ENCODE results near the gene THBD.
A peak's percentile ranks its signal among the peaks of the same experiment; 100 is the strongest.

THBD gene

DNA sequence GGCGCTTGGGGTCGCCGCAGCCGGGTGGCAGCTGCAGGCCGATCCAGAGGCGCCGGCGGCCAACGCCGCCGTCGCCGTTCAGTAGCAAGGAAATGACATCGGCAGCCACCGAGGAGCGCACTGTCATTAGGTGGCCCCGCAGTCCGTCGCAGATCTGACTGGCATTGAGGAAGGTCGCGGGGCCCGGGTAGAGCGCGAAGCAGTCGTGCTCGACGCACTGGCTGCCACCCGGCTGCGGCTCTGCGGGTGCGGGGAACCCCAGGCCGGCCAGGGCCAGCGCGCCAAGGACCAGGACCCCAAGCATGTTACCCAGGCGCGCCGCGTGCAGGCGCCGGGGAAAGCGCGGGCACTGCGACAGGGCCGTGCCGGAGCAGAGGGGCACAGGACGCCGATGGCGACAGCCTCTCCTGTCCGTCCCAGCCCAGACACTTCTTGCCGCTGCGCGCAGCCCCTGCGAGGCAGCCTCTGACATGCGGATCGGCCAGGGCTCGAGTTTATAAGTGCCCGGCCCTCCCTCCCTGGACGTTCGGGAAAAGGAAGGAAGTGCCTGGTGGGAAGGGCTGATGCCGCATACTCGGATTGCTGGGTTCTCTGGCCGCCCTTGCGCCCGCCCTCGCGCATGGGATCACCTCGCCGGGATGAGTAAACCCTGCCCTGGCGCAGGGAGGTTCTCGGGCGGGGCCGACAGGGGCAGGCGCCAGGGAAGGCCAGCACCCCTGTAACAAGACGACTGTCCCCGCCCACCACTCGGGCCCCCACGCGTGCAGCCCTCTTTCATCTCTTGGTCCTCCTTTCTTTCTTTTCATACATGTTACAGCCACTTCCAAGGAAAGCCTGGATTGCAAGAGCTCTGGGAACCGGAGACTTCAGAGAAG, at the start of gene THBD:
THBD (minus strand) TSS at position 472 of the 875 bp plus-strand sequence; CDS start at position 304, 168 bp downstream.
- DNase-seq (ENCODE audit: low read depth in 3 of 3): no peak

DNA sequence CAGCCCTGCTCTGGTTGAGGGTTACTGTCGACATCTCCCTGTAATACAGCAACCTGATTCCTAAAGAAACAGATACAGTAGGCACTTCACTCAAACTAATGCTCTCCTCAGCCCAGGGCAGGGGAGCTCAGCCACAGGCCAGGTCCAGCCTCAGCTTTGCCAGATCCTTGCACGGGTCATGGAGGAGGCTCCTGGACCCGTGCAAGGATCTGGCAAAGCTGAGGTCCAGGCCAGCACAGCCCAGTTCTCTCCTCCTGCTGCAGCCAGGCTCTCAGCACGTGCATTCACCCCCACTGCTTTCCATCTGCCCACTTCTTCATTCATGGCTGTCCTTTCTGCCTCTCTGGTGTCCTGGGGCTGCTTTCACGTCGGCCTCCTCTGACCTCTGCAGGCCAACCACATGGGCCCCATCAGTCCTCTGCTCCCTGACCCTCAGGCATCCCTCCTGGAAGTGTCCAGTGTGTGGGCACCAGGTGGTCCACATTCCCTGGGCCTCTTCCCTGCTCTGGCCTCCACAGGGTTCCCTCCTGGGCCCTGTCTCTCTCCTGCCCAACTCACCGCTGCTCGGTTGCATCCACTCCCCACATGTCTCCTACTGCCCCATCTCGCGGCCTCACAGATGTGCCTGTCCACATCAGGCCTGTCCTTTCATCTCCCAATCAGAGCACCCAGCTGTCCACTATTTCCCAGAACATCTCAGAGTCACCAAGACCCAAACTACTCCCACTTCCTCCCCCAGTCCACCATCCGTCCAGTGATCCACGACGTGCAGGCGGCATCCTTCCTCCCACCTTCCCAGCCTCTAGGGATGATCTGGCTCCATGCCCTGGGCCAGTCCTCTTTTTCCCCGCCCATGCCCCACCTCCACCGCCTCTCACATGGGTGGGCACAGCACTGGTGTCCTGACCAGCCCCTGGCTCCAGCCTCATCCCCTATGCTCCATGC, 48.4 kb upstream of the THBD start:
- DNase-seq (ENCODE audit: low read depth in 3 of 3): no peak

DNA sequence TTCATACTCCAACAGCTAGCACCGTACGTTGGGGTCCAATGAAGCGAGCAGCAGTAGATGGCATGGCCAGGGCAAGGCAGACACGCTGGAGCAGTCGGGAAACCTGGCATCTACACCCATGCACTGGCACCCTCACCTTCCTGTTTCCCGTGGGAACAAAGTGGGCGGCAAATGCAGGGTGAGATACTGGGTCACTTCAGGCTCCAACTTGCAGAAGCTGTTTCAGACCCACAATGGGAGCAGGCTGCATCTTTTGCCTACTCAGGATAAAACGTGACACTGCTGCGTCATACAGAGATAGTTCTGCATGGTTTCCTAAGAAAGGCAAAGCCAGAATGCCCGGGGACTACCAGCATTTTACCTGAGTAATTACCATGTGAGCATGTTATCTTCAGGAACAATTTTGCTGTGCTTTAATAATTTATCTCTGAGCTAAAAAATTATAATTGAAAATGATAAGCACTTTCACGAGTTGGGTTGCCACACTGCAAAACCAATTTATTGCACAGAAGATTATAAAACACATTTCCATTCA, 47.6 kb upstream of the THBD start:
- no peak for DNase-seq (ENCODE audit: low read depth in 3 of 3)

DNA sequence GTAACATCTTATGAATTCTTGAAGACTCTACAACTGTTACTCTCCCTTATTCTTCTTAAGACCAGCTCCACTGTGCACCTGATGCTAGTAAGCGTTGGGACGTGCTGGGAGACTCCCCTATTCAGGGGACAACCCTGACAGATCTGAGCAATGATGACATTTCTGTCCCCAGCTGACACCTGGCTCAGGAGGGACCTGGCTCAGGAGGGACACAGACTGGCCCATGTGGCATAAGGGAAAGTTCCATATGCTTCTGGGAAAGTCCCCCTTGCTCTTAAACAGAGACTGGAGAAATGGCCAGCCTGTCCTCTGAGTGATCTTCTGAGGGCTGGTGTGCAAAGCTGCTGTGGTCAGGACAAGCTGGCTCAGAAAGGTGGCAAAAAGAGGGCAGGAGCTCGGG, 46.6 kb upstream of the THBD start:
- DNase-seq (ENCODE audit: low read depth in 3 of 3): no peak

GRCh38 chr20:23095499-23095898, 46.0 kb upstream of the THBD start:
- DNase-seq (ENCODE audit: low read depth in 3 of 3): no peak

DNA sequence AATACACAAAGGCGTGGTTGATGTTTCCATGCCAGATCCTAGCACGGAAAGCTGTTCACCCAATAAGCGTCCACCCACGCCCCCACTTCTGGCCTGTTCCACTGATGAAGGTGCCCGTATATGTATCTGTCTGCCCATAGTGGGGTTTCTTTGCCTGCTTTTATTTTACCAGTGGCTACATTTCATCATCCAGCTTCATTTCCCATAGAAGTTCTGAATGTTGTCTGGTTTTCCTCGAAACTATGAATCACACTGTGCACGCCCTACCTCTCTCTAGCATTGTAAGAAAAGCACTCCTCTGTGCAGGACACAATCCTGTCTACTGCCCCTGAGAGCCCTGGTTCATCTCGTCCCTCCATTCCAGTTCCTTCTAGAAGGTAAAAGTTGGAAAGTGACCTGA, 45.5 kb upstream of the THBD start:
- DNase-seq (ENCODE audit: low read depth in 3 of 3): no peak

GRCh38 chr20:23094213-23094896, 44.9 kb upstream of the THBD start:
- no peak for DNase-seq (ENCODE audit: low read depth in 3 of 3)

- no peak for DNase-seq (ENCODE audit: low read depth in 3 of 3)
These were observed 44.1 kb upstream of the THBD start for GRCh38 chr20:23093613-23094012.

DNA sequence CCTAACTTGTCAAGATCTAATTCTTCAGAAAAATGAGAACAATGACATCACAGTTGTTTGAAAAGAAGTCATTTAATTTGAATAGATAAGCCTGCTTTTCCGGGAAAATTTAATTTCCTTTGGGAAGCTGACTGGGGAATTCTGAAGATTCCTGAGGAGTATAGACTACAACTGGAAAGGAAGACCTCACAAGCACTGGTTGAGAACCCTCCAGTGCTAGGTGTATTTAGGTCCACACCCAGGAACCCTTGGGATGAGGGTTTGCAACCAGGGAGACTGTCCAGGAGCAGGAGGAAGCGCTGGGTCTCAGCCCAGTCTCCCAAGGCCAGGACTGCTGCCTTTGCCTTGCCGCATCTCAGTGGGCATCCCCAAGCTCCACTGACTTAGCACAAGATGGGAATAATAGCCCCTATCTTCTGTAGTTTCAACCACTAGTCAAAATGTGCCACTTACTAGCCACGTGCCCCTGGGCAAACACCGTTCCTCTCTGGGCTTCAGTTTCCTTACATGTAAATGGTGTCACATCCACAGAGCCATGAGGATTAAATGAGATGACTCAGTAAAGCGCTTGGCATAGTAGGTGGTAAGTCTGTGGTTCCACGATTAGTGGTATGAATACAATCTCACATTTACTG, 43.5 kb upstream of the THBD start:
- DNase-seq (ENCODE audit: low read depth in 3 of 3): no peak

GRCh38 chr20:23092384-23092756, 42.9 kb upstream of the THBD start:
- DNase-seq (ENCODE audit: low read depth in 3 of 3): no peak

DNA sequence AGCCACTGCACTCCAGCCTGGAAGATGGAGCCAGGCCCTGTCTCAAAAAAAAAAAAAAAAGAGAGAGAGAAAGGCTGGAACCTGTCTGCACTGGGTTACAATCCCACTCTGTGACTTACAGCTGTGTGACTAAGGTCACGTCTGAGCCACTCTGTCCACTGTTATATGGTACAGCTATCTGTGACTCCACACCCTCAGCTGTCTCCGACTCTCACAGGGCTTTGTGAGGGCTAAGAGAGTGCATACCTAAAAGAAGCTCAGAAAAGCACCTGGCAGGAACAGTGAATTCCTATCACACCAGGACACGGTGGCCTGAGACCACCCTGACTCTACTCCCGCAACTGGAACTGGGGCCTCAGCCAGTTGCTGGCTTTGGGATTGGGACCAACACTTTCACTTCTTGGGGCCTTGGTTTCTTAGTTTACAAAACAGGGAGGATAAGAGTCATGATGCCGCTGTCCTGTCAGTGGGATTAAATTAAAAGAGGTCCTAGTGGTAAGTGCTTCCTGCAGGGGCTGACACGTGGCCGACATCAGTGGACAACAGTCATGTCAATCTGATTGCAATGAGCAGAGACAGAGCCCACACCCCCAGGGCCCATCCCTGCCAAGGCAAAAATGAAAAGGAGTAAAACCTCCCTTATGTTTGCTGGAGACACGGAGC, 42.4 kb upstream of the THBD start:
- no peak for DNase-seq (ENCODE audit: low read depth in 3 of 3)

- DNase-seq (ENCODE audit: low read depth in 3 of 3): no peak
These were observed 41.4 kb upstream of the THBD start for GRCh38 chr20:23090878-23091277.

DNA sequence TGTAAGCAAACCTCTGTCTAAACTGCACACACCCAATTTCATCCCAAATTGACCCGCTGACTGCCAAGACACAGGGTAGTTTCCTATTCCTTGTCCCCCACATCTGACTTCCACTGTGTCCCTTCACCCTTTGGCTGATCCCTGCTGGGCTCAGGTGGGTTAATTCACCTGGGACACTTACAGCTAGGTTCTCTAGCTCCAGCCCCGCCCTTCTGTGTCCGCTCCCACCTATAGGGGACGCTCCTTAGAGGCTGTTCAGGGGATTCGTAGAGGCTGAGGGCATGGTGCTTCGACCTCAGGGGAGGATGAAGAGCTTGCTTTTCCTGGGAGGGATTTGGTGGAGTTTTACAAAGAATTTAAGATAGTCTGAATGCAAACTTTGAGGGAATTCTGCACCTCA, 40.7 kb upstream of the THBD start:
- DNase-seq (ENCODE audit: low read depth in 3 of 3): no peak

- no peak for DNase-seq (ENCODE audit: low read depth in 3 of 3)
These were observed 39.4 kb upstream of the THBD start for GRCh38 chr20:23088866-23089265.

GRCh38 chr20:23087587-23088251, 38.2 kb upstream of the THBD start:
- no peak for DNase-seq (ENCODE audit: low read depth in 3 of 3)

DNA sequence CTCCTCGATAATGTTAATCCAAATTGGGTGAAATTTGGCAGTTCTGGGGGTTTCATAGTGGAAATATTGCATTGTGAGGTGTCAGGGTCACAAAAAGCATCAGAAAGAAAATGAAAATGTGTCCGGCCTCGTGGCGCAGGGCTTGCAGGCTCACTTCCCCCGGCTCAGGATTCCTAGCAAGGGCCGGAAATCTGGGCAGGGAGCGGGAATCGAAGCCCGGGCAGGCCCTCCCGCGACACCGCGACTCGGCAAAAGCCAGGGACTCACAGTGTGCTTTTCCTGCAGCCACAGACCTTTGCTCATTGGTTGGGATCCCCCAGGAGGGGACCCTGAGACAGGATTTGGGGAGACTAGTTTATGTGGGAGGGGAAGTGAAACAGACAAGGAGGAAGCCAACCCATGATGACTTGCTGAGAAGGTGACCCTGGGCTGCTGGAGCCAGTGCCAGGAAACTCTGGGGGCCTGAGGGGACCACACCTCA, 37.5 kb upstream of the THBD start:
- DNase-seq (ENCODE audit: low read depth in 3 of 3): no peak

GRCh38 chr20:23086056-23086566, 36.6 kb upstream of the THBD start, which contains the start of gene CD93:
CD93 (minus strand) TSS chr20:23086324; CDS start chr20:23086192, 132 bp downstream.
- DNase-seq (ENCODE audit: low read depth in 3 of 3): peak in 1 of 3 donors; percentile 4

DNA sequence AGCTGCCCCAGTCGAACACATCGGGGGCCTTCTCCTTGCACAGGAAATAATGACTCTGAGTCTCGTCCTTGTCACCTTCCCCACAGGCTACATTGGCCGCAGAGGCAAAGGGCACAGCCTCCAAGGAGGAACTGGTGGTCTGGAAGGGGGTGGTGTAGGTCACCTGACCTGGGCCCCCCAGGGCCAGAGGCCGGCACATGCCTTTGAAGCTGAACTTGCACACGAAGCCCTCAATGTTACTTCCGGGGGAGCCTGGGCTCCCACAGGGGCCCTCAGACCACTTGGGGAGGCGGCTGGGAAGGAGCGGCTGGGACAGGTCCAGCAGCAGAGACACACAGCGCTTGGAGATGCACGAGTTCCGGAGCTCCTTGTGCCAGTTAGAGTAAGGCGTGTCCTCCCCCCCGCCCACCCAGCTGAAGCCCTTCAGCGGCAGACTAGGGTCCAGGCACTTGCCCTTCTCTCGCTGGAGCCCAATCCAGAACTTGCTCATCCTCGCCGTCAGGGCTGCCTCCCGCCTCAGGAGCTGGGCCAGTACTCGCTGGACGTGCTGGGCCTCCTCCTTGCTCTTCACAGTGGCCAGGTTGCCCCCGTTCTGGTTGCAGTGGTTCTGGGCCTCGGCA, 36.1 kb upstream of the THBD start:
- no peak for DNase-seq (ENCODE audit: low read depth in 3 of 3)

- DNase-seq (ENCODE audit: low read depth in 3 of 3): no peak
These were observed 35.4 kb upstream of the THBD start for GRCh38 chr20:23084845-23085365.
